KOPT-K1 (cell line): ENCODE measurements around the gene PPP2R3C.

Source experiments
- H3K27ac ChIP-seq: fragments of 200-600 bp; sonication (generic); 2 replicates; pipeline ENCODE4 v1.5.1; 2016; ENCODE audit warnings: antibody characterized with exemption, mild to moderate bottlenecking, low read depth, low read length; ENCODE audit not compliant: poor library complexity, severe bottlenecking
- H3K36me3 ChIP-seq: fragments of 200-600 bp; sonication (generic); 2 replicates; pipeline ENCODE4 v1.5.1; 2017; ENCODE audit warnings: antibody characterized with exemption, mild to moderate bottlenecking, low read length, moderate library complexity; ENCODE audit not compliant: insufficient read depth
- H3K9me3 ChIP-seq: fragments of 200-600 bp; sonication (generic); 2 replicates; pipeline ENCODE4 v1.5.1; 2017; ENCODE audit warnings: antibody characterized with exemption, low read length, mild to moderate bottlenecking; ENCODE audit not compliant: insufficient read depth, poor library complexity, severe bottlenecking

The PPP2R3C gene

DNA sequence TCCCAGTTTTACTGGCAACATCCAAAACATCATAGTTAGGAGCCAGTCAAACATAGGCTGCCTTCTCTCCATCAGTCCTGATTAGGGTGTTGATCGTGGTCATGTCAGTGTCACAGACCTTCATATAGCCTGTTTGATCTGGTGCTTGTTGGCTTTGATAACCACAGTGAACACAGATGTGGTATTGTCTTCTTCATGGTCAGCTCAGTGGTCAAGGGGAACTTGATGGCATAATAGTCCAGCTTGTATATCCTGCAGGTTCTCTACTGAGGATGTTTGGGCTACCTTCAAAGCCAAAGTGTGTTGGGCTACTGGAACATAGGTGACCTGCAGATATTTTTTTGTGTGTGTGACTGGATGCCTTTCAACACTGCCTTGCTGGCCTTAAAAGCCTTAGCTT lies 22.2 kb upstream of the PPP2R3C start:
- Histone ChIP-seq H3K9me3 (no peaks in the 10 kb centered on the region), H3K36me3 (peaks cover 19% of the 10 kb centered on the region)

DNA sequence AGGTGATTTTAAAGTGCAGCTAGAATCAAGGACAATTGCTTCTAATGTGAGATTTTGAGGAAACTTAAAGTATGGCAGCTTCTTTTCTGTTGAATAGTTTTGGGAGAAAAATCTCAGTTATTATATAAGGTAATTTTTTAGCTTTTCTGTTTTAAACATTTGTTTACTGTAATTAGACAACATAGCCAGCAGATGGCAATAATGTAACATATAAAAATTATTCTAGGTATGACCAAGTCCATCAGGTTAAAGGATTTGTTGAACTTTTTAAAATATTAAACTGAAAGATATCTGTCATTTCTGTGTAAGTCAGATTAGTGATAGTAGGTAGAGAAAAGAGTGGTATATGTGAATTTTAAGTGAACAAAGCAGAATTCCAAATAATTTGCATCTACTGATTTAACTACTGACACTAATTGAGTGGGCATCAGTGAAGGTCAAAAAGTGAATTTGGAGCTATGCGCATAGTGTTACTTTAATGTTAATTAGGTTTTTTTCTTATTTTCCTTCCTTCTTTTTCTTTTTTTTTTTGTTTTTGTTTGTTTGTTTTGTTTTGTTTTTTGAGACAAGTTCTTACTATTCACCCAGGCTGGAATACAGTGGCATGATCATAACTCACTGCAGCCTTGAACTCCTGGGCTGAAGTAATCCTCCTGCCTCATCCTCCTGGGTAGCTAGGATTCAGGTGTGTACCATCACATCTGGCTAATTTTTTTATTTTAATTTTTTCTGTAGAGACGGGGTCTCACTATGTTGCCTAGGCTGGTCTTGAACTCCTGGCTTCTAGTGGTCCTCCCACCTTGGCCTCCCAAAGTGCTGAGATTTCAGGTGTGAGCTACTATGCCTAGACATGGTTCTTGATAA lies 19.2 kb upstream of the PPP2R3C start:
- Histone ChIP-seq H3K27ac (no peak overlapping the region), H3K36me3 (peaks cover 4% of the 10 kb centered on the region; the same call in 1 of the 2 replicates), H3K9me3 (no peaks in the 10 kb centered on the region)

More for the DNA sequence above, 22.2 kb upstream of the PPP2R3C start:
- H3K27ac ChIP-seq: no peak overlapping the region

DNA sequence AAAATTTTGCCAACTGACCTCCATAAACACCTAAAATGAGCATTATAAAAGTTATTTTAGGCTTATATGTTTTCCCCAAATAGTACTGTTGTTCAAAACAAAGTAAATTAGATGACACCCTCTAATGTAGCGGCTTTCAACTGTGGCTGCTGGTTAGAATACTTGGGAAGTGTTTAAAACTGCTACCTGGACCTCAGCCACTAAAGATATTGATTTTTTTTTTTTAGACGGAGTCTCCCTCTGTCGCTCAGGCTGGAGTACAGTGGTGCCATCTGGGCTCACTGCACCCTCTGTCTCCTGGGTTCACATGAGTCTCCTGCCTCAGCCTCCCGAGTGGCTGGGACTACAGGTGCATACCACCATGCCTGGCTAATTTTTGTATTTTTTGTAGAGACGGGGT lies 16.8 kb upstream of the PPP2R3C start:
- Histone ChIP-seq H3K9me3 (no peaks in the 10 kb centered on the region), H3K27ac (no peak overlapping the region), H3K36me3 (peaks cover 19% of the 10 kb centered on the region)

DNA sequence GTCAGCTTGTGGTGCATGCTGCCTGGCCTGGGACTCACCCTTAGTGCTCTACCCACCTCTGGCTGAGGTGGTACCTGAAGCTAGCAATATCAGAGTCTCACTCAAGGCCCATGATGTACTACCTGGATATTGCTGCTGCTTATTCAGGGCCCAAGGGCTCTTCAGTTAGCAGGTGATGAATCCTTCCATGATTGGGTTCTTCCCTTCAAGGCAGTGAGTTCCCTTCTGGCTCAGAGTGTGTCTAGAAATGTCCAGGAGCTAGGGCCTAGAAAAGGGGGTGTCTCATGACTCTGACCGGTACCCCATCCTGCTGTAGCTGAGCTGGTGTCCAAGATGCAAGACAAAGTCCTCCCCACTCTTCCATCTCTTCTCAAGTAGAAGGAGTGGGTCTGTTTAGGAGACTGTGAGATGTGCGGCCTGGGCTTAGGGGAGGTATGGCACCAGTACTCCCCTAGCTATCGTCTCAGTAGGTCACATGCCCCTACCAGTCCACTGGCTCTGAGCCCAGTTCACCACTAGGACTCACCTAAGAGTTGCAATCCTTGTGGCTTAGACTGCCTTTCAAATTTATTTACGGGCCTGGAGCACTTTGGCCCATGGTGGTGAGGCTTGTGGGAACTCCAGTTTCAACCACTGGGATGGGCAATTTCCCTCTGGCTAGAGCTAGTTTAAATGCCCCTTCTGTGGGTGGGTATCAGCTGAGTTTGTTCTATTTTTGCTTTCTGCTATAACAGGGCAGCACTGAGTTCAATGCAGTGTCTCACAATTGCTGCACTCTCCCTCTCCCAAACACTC lies 12.7 kb upstream of the PPP2R3C start:
- Histone ChIP-seq H3K27ac (no peak overlapping the region), H3K9me3 (no peaks in the 10 kb centered on the region), H3K36me3 (peaks cover 46% of the 10 kb centered on the region)

DNA sequence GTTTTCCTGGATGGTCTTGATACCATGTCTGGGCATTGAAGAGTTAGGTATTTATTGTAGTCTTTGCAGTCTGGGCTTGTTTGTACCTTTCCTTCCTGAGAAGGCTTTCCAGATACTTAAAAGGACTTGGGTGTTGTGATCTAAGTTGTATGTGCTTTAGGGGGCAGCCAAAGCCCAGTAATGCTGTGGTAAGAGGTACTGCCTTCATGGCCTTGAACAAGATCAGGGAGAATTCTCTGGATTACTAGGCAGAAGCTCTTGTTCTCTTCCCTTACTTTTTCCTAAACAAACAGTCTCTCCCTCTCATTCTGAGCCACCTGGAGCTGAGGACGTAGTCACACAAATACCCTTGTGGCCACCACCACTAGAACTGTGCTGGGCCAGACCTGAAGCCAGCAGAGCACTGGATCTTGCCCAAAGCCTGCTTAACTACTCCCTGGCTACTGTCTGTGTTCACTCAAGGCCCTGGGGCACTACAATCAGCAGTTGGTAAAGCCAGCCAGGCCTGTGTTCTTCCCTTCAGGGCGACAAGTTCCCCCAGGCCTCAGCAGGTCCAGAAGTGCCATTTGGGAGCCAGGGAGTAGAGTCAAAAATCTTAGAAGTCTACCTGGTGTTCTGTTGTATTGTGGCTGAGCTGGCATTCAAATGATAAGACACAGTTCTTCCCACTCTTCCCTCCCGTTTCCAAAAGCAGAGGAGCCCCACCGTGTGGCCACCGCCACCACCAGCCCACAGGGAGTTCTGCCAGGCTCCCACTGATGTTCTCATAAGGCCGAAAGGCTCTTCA lies 11.9 kb upstream of the PPP2R3C start:
- Histone ChIP-seq H3K27ac (no peak overlapping the region), H3K36me3 (peaks cover 54% of the 10 kb centered on the region), H3K9me3 (no peaks in the 10 kb centered on the region)

DNA sequence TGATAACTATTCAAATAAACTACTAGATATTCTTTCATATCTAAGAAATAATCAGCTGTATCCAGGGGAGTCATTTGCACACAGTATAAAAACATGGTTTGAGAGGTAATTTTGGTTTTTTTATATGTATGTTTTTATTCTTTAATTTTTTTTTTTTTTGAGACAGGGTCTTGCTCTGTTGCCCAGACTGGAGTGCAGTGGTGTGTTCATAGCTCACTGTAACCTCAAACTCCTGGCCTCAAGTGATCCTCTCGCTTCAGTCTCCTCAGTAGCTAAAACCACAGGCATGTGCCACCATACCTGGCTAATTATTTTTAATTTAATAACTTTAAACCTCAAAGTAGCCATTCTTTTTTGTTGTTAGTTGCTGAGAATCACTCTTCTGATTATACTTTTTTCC lies 2.3 kb upstream of the PPP2R3C start:
- peaks cover 33% of the 10 kb centered on the region for H3K36me3 ChIP-seq
- no peaks in the 10 kb centered on the region for H3K9me3 ChIP-seq
- H3K27ac ChIP-seq: peak overlapping the region; percentile 90

DNA sequence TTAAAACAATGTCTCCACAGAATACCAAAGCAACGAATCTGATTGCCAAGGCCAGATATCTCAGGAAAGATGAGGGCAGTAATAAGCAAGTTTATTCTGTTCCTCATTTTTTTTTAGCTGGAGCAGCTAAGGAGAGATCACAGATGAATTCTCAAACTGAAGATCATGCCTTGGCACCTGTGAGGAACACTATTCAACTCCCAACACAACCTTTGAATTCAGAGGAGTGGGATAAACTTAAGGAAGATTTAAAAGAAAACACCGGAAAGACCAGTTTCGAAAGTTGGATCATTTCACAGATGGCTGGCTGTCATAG lies 1.6 kb upstream of the PPP2R3C start:
- H3K27ac ChIP-seq: peak overlapping the region; percentile 90
- peaks cover 30% of the 10 kb centered on the region for H3K36me3 ChIP-seq
- H3K9me3 ChIP-seq: no peaks in the 10 kb centered on the region

DNA sequence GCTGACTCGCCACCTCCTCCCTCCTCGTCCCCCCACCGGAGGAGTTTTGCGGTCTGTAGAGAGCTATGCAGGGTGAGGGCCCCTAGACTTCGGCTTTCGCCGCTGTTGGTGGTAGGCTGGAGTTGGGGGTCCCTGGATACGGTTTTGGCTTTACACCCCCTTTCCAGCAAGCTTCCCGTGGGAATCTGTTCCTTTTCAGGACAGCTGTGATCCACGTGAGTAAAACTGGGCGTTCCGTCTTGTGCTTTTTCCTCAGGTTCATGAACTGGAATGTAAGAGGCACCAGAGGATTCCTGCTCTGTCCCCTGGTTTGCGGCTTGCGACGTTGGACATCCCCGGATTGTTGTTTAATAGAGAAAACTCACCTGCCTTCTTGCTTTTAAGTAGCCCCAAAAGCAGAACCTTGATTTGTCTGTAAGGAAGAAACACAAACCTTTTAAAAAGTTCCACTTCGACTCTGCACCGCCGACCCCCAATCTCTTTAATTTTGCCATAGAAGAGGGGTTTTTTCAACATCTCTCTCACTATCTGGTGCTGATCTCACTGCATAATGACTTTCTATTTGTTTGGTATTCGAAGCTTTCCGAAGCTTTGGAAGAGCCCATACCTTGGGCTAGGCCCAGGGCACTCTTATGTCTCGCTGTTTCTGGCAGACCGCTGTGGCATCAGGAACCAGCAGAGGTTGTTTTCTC lies 1.1 kb upstream of the PPP2R3C start:
- peaks cover 25% of the 10 kb centered on the region for H3K36me3 ChIP-seq
- peak overlapping the region; percentile 90 for H3K27ac ChIP-seq

DNA sequence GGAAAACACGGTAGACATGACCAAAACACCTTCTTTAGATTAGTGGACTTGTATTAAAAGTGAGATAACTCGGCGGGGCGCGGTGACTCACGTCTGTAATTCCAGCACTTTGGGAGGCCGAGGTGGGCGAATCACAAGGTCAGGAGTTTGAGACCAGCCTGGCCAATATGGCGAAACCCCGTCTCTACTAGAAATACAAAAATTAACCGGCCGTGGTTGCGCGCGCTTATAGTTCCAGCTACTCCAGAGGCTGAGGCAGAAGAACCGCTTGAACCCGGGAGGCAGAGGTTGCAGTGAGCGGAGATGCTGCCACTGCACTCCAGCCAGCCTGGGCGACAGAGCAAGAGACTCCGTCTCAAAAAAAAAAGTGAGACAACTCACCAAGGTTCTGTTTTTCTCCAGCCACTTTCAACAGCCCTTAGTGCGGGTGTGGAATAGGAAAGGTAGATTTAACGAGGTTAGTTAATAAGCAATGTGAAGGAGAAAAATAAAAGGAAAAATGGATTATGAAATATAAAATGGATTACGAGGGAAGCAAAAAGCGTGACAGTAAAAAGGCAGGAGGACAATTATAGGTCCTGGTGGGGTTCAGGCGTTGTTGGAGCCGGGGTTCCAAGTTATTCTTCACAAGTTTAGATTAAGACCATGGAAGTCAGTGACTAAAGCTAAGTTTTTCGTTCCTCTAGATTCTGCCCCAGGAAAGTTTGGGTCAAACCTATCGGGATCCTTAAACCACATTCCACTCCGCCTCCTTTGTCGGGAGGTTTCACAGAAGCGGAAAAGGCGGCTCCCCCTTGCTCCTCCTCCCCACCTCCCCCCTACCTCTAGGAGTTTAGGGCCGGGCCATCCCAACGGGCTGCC lies 534 bp downstream of the PPP2R3C start:
- Histone ChIP-seq H3K9me3 (no peaks in the 10 kb centered on the region), H3K36me3 (peaks cover 28% of the 10 kb centered on the region), H3K27ac (peak overlapping the region; percentile 90)

More for the DNA sequence above, 1.1 kb upstream of the PPP2R3C start:
- H3K9me3 ChIP-seq: no peaks in the 10 kb centered on the region

DNA sequence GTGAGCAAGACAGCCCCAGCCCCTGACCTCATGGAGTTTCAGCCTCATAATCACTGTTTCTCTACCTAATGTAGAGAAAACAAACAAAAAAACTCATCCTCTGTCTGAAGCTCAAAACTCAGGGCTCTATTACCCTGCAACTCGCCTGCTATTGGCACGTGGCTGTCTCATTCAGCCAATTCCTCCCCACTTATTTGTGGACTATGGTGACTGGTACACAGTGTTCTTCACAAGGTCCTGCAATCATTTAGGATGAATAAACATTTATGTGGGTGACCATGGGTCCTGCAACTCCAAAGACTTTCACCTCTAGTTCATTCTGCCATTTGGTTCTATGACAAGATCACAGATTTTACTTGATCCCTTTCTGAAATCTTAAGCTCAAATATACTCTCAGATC lies 4.7 kb downstream of the PPP2R3C start:
- H3K36me3 ChIP-seq: peaks cover 67% of the 10 kb centered on the region
- H3K27ac ChIP-seq: no peak overlapping the region
- H3K9me3 ChIP-seq: peaks cover 11% of the 10 kb centered on the region

DNA sequence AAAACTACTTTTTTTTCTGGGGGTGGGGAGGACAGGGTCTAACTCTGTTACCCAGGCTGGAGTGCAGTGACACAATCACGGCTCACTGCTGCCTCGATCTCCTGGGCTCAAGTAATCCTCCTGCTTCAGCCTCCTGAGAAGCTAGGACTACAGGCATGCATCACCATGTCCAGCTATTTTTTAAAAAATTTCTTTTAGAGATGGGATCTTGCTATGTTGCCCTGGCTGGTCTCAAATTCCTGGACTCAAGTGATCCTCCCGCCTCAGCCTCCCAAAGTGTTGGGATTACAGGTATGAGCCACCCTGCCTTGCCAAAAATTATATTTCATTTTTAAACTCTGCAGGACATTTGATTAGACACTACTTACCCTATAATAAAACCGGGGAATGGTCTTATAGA lies 5.5 kb downstream of the PPP2R3C start:
- H3K36me3 ChIP-seq: peaks cover 76% of the 10 kb centered on the region
- H3K9me3 ChIP-seq: peaks cover 19% of the 10 kb centered on the region
- H3K27ac ChIP-seq: no peak overlapping the region

DNA sequence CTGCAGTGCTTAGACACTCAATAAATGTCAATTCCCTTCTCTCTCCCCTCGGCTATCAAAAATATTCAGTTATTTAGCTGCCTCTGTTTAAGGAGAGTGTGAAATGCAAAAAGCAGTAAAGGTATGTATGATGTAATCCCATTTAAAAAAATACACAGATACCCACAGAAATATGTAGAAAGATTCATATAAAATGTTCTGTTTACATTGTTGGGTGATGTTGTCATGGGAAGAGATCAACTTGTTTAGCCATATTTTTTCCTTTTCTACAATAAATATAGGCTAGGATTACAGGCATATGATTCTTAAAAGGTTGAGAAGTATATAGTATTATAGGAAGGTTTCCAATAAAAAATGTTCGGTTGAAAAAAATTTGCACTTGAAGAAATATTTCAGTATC lies 7.8 kb downstream of the PPP2R3C start:
- Histone ChIP-seq H3K36me3 (peaks cover 86% of the 10 kb centered on the region), H3K27ac (no peak overlapping the region), H3K9me3 (peaks cover 20% of the 10 kb centered on the region)

DNA sequence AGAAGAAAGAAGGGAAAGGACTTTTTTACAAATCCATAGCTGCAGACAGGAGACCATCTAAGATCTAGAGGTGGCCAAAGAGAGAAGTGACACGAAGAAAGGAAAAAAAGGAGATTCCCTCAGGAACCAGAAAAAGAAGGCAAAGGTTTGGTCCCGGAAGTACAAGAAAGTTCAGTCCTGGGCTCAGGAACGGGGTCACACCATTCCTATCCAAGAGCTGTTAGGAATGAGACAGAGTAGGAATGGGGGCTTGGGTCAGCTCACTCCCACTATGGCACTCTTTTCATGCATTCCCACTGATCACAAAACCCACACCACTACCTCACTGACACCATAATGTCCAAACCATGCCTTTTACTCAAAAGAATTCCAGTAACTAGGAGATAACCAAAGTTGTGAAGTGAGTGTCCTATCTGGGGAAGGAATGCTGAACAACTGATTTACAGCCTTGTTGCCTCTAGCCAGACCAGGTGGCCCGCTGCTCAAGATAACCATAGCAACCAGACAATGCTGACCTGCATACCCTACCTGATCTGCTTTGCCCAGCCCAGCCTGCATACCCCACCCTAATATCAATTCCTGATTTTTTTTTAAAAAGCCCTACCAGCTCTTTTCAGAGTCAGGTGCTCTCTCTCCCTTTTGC lies 8.4 kb downstream of the PPP2R3C start:
- peaks cover 82% of the 10 kb centered on the region for H3K36me3 ChIP-seq
- no peak overlapping the region for H3K27ac ChIP-seq
- H3K9me3 ChIP-seq: peaks cover 20% of the 10 kb centered on the region
